ENCODE results near the gene PROZ.

GRCh38 chr13:113182046-113182445 is 23.6 kb downstream of the PROZ start:
- TF ChIP-seq POLR2A (IDR thresholded peaks at IDR 0.05) (no peak), CTCF (IDR thresholded peaks at IDR 0.05) (no peak), POLR2AphosphoS5 (IDR thresholded peaks at IDR 0.05) (no peak)

All from sigmoid colon (tissue), 4 donors.